ENCODE measurements around the gene SLC15A2.
A peak's percentile ranks its signal among the peaks of the same experiment; 100 is the strongest.

Gene SLC15A2

DNA sequence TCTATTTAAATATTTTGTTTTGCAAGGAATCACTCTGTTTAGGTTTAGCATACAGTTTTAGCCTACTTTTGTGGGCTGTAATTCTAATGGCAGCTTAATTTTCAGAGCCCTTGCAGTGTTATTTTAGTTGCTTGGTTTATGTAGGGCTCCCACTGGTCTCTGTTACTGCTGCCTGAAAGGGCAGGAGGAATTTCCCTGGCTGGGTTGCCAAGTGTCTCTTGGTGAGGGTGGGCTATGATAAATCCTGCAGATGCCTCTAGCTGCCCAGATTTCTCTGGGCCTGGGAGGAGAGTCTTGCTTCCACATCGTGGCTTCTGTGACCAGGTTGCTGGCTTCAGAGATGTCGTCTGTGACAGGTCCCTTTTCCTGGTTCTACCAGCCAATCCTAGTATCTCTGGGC, 91.6 kb downstream of the SLC15A2 start:
- DNase-seq: no peak

DNA sequence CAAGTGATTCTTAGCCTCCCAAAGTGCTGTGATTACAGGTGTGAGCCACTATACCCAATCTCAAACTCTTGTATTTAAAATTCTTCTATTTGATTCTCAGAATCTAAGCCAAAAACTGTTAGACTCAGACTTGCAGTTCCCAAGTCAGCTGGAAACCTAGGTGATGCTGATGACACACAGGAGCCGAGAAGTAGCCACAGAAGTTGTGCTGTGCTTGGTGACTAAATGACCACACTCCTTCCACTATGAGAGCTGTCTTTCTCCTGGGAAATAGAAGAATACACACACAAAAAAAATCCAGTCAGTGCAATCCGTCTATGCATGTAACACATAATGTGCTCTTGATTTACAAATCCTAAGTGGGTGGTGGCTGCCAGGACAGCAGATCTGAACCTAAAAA, 93.9 kb downstream of the SLC15A2 start:
- peak in 1 of 4 experiments; percentile 14 for DNase-seq

DNA sequence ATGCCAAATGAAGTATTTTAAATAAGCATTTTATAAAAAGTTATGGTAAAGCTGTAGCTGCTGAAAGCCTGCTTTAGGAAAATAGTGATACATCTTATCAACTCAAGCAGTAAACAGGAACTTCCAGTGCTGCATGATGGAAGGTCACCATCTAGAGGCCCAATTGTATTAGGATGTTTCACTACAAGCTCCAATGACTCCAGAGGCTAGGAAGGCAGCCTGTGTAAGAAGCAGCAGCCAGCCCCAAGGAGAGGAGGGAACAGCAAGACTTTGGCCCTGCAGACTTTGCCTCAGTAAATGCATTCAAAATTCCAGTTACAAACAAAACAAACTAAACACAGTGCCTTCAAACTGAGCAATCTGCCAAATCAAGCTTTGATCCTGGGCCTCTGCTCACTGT, 95.7 kb downstream of the SLC15A2 start:
- peak; percentile 66 to 78 (median 74) for DNase-seq

- DNase-seq: no peak
Measured at GRCh38 chr3:121992601-121993560, 98.7 kb downstream of the SLC15A2 start.

Data from suppressor macrophage (primary cell).